Uterus (tissue), 4 donors: Measurements from ENCODE around the gene LMTK2. TPM values are rescaled to one million over a fixed set of nuclear protein-coding genes. Genes with fewer than 3 reads are reported as not detected.
"Not testable (repeated sequence)": the region's sequence is repeated elsewhere in the genome, so short reads cannot be mapped to it uniquely, and the experiment has no call there.

Experiments used
- DNase-seq, 2 donors: peaks; one replicate each; pipeline ENCODE4 v3.0.0-alpha.2; 2019 to 2020
- H3K27ac ChIP-seq, 2 donors: fragments of 200-600 bp; sonication (generic); 1 replicate in 1 of 2; 2 replicates in 1 of 2; pipeline ENCODE4 v1.5.1; 2016 to 2018
- H3K27me3 ChIP-seq, 2 donors: fragments of 200-600 bp; sonication (generic); one replicate each; pipeline ENCODE4 v1.5.1; 2018 to 2019; ENCODE audit warnings: control low read depth in 1 of 2
- H3K36me3 ChIP-seq, 2 donors: fragments of 200-600 bp; sonication (generic); one replicate each; pipeline ENCODE4 v1.5.1; 2019; ENCODE audit warnings: control low read depth in 1 of 2
- H3K4me1 ChIP-seq, 2 donors: fragments of 200-600 bp; sonication (generic); one replicate each; pipeline ENCODE4 v1.5.1; 2018 to 2019; ENCODE audit warnings: control low read depth in 1 of 2
- H3K4me3 ChIP-seq, 2 donors: fragments of 200-600 bp; sonication (generic); 1 replicate in 1 of 2; 2 replicates in 1 of 2; pipeline ENCODE4 v1.5.1; 2018 to 2019; ENCODE audit warnings: mild to moderate bottlenecking in 1 of 2
- H3K9me3 ChIP-seq, 2 donors: fragments of 200-600 bp; sonication (generic); one replicate each; pipeline ENCODE4 v1.5.1; 2019; ENCODE audit warnings: control low read depth in 1 of 2
- CTCF ChIP-seq, 4 experiments: fragments of 200-600 bp in 2 of 4; fragments of 450-650 bp in 2 of 4; sonication (generic) in 2 of 4; IDR thresholded peaks; one replicate each; pipeline ENCODE4 v1.5.1; 2016 to 2019; ENCODE audit warnings: antibody characterized with exemption in 4 of 4, mild to moderate bottlenecking in 2 of 4, moderate library complexity in 1 of 4
- POLR2A ChIP-seq, 2 donors: fragments of 450-650 bp; IDR thresholded peaks; one replicate each; pipeline ENCODE4 v1.6.1; 2016; ENCODE audit warnings: antibody characterized with exemption in 2 of 2, mild to moderate bottlenecking in 1 of 2, moderate library complexity in 1 of 2
- intact Hi-C: fragments of 100-400 bp; cut with DNase I; formaldehyde crosslinking; loops from one replicate; pipeline ENCODE4 v1.15.1; 2023; ENCODE audit warnings: low total_unique reads
- total RNA-seq, 4 donors: library from RNA; depleted of rRNA in 3 of 4; stranded (reverse); fragments of >200 nt in 3 of 4; gene quantifications; one replicate each; pipeline versions ENCODE4 v1.1.0 to v1.2.4, GENCODE V29; 2014 to 2023
- donor health status: DM: yes; HTN: yes; CAD: no.

Gene LMTK2
- total RNA-seq, 4 donors from 2014 or later: 5.9 to 23.3 (median 14.8) TPM

GRCh38 chr7:98217623-98218582 is 111.2 kb downstream of the LMTK2 start:
- H3K27ac ChIP-seq: no peak overlapping the region
- H3K36me3 ChIP-seq: no peaks in the 10 kb centered on the region
- no peaks in the 10 kb centered on the region for H3K9me3 ChIP-seq
- no peaks in the 10 kb centered on the region for H3K4me1 ChIP-seq
- H3K4me3 ChIP-seq: no peak overlapping the region
- intact Hi-C loops: no loop called here
- no peak for TF ChIP-seq CTCF (IDR thresholded peaks at IDR 0.05)
- TF ChIP-seq POLR2A (IDR thresholded peaks at IDR 0.05): no peak
- DNase-seq: no peak
- H3K27me3 ChIP-seq: no peaks in the 10 kb centered on the region

- H3K36me3 ChIP-seq, DNase-seq, H3K9me3 ChIP-seq, intact Hi-C loops, H3K4me3 ChIP-seq, H3K27me3 ChIP-seq, H3K4me1 ChIP-seq, H3K27ac ChIP-seq: not testable (repeated sequence)
Observed at GRCh38 chr7:98219382-98219781, 112.7 kb downstream of the LMTK2 start.

- Histone ChIP-seq H3K4me3 (no peak overlapping the region), H3K4me1 (no peaks in the 10 kb centered on the region), H3K9me3 (no peaks in the 10 kb centered on the region), H3K27ac (no peak overlapping the region), H3K27me3 (no peaks in the 10 kb centered on the region), H3K36me3 (no peaks in the 10 kb centered on the region)
- DNase-seq: no peak
- no peak for TF ChIP-seq POLR2A (IDR thresholded peaks at IDR 0.05)
- intact Hi-C loops: no loop called here
Observed at GRCh38 chr7:98221611-98222532, 115.2 kb downstream of the LMTK2 start.

- intact Hi-C loops: no loop called here
- H3K27me3 ChIP-seq: no peaks in the 10 kb centered on the region
Observed at GRCh38 chr7:98222533-98223195, 116.0 kb downstream of the LMTK2 start.

DNA sequence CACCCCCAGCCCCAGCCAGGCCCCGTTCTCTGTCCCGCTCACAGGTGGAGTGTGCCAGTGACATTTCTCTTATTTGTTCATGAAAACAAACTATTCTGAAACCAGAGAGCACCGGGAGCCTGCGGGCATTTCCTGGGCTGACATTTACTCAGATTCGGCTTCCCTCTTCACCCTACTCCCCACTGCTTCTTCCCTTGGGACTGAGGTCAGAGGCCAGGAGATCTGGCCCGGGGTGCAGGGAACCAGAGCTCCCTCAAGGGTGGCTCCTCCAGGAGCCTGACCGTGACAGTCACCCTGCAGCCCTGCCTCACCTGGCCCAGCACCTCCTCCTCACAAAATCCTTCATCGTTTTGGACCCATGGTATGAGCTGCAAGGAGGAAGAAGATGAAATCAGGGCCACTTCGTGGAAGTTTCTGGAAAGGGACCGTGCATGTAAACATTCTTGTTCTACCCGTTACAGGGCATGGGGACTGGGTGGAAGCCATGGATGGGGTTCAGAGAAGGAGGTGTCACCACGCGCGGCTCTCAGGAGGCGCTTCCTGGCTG is 116.8 kb downstream of the LMTK2 start:
- Histone ChIP-seq H3K36me3 (no peaks in the 10 kb centered on the region), H3K9me3 (no peaks in the 10 kb centered on the region), H3K27ac (no peak overlapping the region), H3K4me3 (no peak overlapping the region), H3K27me3 (no peaks in the 10 kb centered on the region), H3K4me1 (no peaks in the 10 kb centered on the region)
- TF ChIP-seq CTCF (IDR thresholded peaks at IDR 0.05) (no peak), POLR2A (IDR thresholded peaks at IDR 0.05) (no peak)
- intact Hi-C loops: no loop called here
- DNase-seq: no peak

More at GRCh38 chr7:98222533-98223195, 116.0 kb downstream of the LMTK2 start:
- no peak overlapping the region for H3K4me3 ChIP-seq
- H3K36me3 ChIP-seq: no peaks in the 10 kb centered on the region
- no peak overlapping the region for H3K27ac ChIP-seq
- DNase-seq: no peak
- H3K9me3 ChIP-seq: no peaks in the 10 kb centered on the region
- TF ChIP-seq CTCF (IDR thresholded peaks at IDR 0.05) (no peak), POLR2A (IDR thresholded peaks at IDR 0.05) (no peak)
- no peaks in the 10 kb centered on the region for H3K4me1 ChIP-seq
